Measurements from ENCODE around the gene STK26. TPM values are rescaled to one million over a fixed set of nuclear protein-coding genes. Genes with fewer than 3 reads are reported as not detected.
"Not testable (repeated sequence)": the region's sequence is repeated elsewhere in the genome, so short reads cannot be mapped to it uniquely, and the experiment has no call there.

Gene STK26
- total RNA-seq, 2 donors from 2014 or later: 7.7 to 11.1 TPM

DNA sequence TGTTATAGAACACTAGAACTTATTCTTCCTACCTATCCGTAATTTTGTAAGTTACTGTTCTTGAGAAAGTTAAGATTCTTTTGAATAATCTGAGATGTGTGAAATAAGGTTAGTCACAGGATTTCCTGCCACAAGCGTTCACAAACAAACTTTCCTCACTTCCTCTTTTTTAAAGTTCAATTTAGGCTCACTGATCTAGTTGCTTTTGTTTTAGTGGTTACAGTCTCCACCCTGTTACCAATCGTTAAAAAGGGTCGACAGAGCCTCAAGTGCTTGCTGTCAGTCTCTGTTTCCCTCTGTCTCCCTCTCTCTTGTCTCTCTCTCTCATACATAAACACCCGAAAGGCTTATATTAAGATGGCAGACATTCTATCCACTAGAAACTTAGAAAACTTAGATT is 35.9 kb upstream of the STK26 start:
- Histone ChIP-seq H3K9me3 (no peaks in the 10 kb centered on the region), H3K27ac (no peak overlapping the region), H3K4me1 (ENCODE audit: control insufficient read depth in 1 of 2, low read depth in 2 of 2) (no peaks in the 10 kb centered on the region), H3K27me3 (replicated peaks; ENCODE audit: insufficient read depth) (no peaks in the 10 kb centered on the region), H3K4me3 (no peak overlapping the region), H3K36me3 (no peaks in the 10 kb centered on the region)
- ATAC-seq (ENCODE audit: insufficient number of reproducible peaks, low FRiP score, low read depth): no peak
- TF ChIP-seq, protein P1, sequence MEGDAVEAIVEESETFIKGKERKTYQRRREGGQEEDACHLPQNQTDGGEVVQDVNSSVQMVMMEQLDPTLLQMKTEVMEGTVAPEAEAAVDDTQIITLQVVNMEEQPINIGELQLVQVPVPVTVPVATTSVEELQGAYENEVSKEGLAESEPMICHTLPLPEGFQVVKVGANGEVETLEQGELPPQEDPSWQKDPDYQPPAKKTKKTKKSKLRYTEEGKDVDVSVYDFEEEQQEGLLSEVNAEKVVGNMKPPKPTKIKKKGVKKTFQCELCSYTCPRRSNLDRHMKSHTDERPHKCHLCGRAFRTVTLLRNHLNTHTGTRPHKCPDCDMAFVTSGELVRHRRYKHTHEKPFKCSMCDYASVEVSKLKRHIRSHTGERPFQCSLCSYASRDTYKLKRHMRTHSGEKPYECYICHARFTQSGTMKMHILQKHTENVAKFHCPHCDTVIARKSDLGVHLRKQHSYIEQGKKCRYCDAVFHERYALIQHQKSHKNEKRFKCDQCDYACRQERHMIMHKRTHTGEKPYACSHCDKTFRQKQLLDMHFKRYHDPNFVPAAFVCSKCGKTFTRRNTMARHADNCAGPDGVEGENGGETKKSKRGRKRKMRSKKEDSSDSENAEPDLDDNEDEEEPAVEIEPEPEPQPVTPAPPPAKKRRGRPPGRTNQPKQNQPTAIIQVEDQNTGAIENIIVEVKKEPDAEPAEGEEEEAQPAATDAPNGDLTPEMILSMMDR (IDR thresholded peaks at IDR 0.05): no peak
- no peak for DNase-seq (ENCODE audit: low spot score)

DNA sequence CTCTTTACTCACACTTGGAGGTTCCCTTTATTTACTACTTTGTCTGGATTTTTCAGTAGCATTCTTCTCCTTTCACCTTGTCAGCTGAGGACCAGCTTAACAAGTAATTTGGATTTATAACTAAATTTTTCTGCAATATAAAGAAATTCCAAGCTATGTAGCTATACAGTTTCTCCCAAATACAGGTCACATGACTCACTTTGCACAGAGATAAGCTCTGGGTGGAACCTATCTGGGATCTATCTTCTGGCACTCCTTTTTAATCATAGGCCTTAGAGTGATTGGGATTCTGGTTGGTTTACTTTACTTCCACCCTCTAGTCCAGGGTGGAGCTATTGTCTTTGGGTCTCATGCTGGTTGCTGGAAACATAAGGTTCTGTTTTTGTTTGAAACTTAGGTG is 34.9 kb upstream of the STK26 start:
- H3K27me3 ChIP-seq (replicated peaks; ENCODE audit: insufficient read depth): no peaks in the 10 kb centered on the region
- no peaks in the 10 kb centered on the region for H3K9me3 ChIP-seq
- no peak overlapping the region for H3K4me3 ChIP-seq
- H3K27ac ChIP-seq: no peak overlapping the region
- H3K36me3 ChIP-seq: no peaks in the 10 kb centered on the region
- DNase-seq (ENCODE audit: low spot score): no peak
- H3K4me1 ChIP-seq (ENCODE audit: control insufficient read depth in 1 of 2, low read depth in 2 of 2): no peaks in the 10 kb centered on the region
- TF ChIP-seq, protein P1 (IDR thresholded peaks at IDR 0.05): no peak
- ATAC-seq (ENCODE audit: insufficient number of reproducible peaks, low FRiP score, low read depth): no peak

DNA sequence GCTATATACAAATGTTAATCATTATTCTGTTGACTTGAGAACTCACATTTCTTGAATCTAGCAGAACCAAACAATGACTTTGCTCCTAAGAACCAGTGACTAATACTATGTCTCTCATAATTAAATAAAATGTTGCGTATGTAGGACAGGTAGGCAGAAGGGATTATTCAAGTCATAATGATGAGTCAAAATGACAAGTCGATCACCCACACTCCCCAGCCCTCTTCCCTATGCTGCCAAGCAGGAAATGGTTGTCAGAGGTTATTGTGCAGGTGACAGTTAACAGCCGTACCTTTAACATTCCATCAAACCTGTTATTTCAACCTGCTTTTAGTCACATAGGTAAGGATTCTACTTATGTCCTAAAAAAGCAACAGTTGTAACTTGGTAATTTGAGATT is 22.0 kb upstream of the STK26 start:
- H3K27ac ChIP-seq: no peak overlapping the region
- H3K4me1 ChIP-seq (ENCODE audit: control insufficient read depth in 1 of 2, low read depth in 2 of 2): no peaks in the 10 kb centered on the region
- TF ChIP-seq, protein P1 (IDR thresholded peaks at IDR 0.05): no peak
- ATAC-seq (ENCODE audit: insufficient number of reproducible peaks, low FRiP score, low read depth) (no peak), DNase-seq (ENCODE audit: low spot score) (no peak)
- H3K4me3 ChIP-seq: no peak overlapping the region
- H3K36me3 ChIP-seq: no peaks in the 10 kb centered on the region
- H3K9me3 ChIP-seq: no peaks in the 10 kb centered on the region
- H3K27me3 ChIP-seq (replicated peaks; ENCODE audit: insufficient read depth): no peaks in the 10 kb centered on the region

DNA sequence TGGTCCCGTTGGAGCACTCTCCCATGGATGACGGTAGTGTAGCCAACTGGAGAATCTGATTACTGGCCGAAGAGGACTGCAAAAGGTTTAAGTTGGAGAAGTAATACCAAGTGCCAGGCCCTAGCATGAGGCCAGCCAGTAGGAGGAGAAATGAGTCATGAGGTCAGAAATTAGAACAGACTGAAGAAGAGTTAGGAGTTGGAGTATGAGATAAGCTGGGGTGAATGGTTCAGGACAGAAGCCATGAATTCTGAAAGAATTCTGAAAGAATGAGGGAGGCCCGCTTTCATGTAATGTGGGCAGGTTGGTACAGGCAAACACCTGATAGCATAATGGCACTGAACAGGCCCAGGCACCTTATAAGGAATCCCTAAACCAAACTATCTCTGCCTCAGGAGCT is 18.4 kb upstream of the STK26 start:
- Histone ChIP-seq H3K27me3 (replicated peaks; ENCODE audit: insufficient read depth) (no peaks in the 10 kb centered on the region), H3K4me1 (ENCODE audit: control insufficient read depth in 1 of 2, low read depth in 2 of 2) (no peaks in the 10 kb centered on the region), H3K9me3 (no peaks in the 10 kb centered on the region), H3K4me3 (no peak overlapping the region), H3K36me3 (no peaks in the 10 kb centered on the region), H3K27ac (no peak overlapping the region)
- no peak for DNase-seq (ENCODE audit: low spot score)
- no peak for ATAC-seq (ENCODE audit: insufficient number of reproducible peaks, low FRiP score, low read depth)
- TF ChIP-seq, protein P1 (IDR thresholded peaks at IDR 0.05): no peak

DNA sequence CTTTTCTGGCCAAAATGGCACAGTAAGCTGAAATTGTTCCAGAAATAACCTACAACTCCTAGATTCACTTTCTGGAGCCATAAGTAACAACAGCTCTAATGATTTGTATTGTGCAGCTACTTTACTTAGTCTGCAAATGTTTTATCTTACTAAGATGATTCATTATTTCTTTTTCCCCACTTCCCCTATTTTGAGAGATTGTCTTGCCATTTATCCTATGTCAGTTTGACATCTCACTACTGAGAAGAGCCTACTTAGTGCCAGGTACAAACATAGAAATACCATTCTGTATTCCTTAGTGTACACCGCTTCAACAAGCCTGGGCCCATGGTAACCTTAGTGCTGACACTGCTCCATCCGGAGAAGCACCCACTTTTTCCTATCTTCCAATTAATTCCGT is 13.8 kb upstream of the STK26 start:
- ATAC-seq (ENCODE audit: insufficient number of reproducible peaks, low FRiP score, low read depth) (no peak), DNase-seq (ENCODE audit: low spot score) (no peak)
- TF ChIP-seq, protein P1 (IDR thresholded peaks at IDR 0.05): no peak
- Histone ChIP-seq H3K27me3 (replicated peaks; ENCODE audit: insufficient read depth) (no peaks in the 10 kb centered on the region), H3K4me3 (no peak overlapping the region), H3K4me1 (ENCODE audit: control insufficient read depth in 1 of 2, low read depth in 2 of 2) (no peaks in the 10 kb centered on the region), H3K36me3 (no peaks in the 10 kb centered on the region), H3K27ac (no peak overlapping the region), H3K9me3 (no peaks in the 10 kb centered on the region)

DNA sequence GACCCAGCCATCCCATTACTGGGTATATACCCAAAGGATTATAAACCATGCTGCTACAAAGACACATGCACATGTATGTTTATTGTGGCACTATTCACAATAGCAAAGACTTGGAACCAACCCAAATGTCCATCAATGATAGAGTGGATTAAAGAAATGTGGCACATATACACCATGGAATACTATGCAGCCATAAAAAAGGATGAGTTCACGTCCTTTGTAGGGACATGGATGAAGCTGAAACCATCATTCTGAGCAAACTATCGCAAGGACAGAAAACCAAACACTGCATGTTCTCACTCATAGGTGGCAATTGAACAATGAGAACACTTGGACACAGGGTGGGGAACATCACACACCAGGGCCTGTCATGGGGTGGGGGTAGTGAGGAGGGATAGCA is 12.9 kb upstream of the STK26 start:
- H3K36me3 ChIP-seq; H3K27me3 ChIP-seq (replicated peaks; ENCODE audit: insufficient read depth); H3K4me1 ChIP-seq (ENCODE audit: control insufficient read depth in 1 of 2, low read depth in 2 of 2); ATAC-seq (ENCODE audit: insufficient number of reproducible peaks, low FRiP score, low read depth); H3K4me3 ChIP-seq; H3K9me3 ChIP-seq; DNase-seq (ENCODE audit: low spot score); H3K27ac ChIP-seq: not testable (repeated sequence)

All from thoracic aorta (tissue), 2 donors.